ENCODE results near the gene FBLN7. TPM values are rescaled to one million over a fixed set of nuclear protein-coding genes. Genes with fewer than 3 reads are reported as not detected.
"Not testable (repeated sequence)": the region's sequence is repeated elsewhere in the genome, so short reads cannot be mapped to it uniquely, and the experiment has no call there.

Gene FBLN7
- total RNA-seq, 1 experiment from 2014 or later = not detected

- in situ Hi-C loops (cut with HindIII; ENCODE audit: low pct_unique_long_range_greater_than_20kb, low sequenced_read_pairs) = no loop called here
- DNase-seq (ENCODE audit: low read depth, low spot score) = no peak
Measured at GRCh38 chr2:112194028-112194427, 55.8 kb downstream of the FBLN7 start.

GRCh38 chr2:112194482-112194881, 56.3 kb downstream of the FBLN7 start:
- in situ Hi-C loops (cut with HindIII; ENCODE audit: low pct_unique_long_range_greater_than_20kb, low sequenced_read_pairs) = no loop called here
- no peak for DNase-seq (ENCODE audit: low read depth, low spot score)

GRCh38 chr2:112195167-112195766, 57.1 kb downstream of the FBLN7 start:
- no peak for DNase-seq (ENCODE audit: low read depth, low spot score)
- in situ Hi-C loops (cut with HindIII; ENCODE audit: low pct_unique_long_range_greater_than_20kb, low sequenced_read_pairs) = no loop called here

- DNase-seq (ENCODE audit: low read depth, low spot score) = no peak
- in situ Hi-C loops (cut with HindIII; ENCODE audit: low pct_unique_long_range_greater_than_20kb, low sequenced_read_pairs) = no loop called here
Measured at GRCh38 chr2:112195950-112196349, 57.8 kb downstream of the FBLN7 start.

GRCh38 chr2:112197868-112198267, 59.7 kb downstream of the FBLN7 start:
- DNase-seq (ENCODE audit: low read depth, low spot score) = no peak
- in situ Hi-C loops (cut with HindIII; ENCODE audit: low pct_unique_long_range_greater_than_20kb, low sequenced_read_pairs) = no loop called here

GRCh38 chr2:112198780-112199179, 60.6 kb downstream of the FBLN7 start:
- no peak for DNase-seq (ENCODE audit: low read depth, low spot score)
- in situ Hi-C loops (cut with HindIII; ENCODE audit: low pct_unique_long_range_greater_than_20kb, low sequenced_read_pairs) = no loop called here

GRCh38 chr2:112199188-112199587, 61.0 kb downstream of the FBLN7 start:
- DNase-seq (ENCODE audit: low read depth, low spot score) = no peak
- in situ Hi-C loops (cut with HindIII; ENCODE audit: low pct_unique_long_range_greater_than_20kb, low sequenced_read_pairs) = no loop called here

GRCh38 chr2:112201696-112202430, 63.7 kb downstream of the FBLN7 start:
- DNase-seq (ENCODE audit: low read depth, low spot score) = no peak
- in situ Hi-C loops (cut with HindIII; ENCODE audit: low pct_unique_long_range_greater_than_20kb, low sequenced_read_pairs) = no loop called here

GRCh38 chr2:112204411-112204810, 66.2 kb downstream of the FBLN7 start:
- in situ Hi-C loops (cut with HindIII; ENCODE audit: low pct_unique_long_range_greater_than_20kb, low sequenced_read_pairs) = no loop called here

GRCh38 chr2:112207905-112208304, 69.7 kb downstream of the FBLN7 start:
- DNase-seq (ENCODE audit: low read depth, low spot score); in situ Hi-C loops (cut with HindIII; ENCODE audit: low pct_unique_long_range_greater_than_20kb, low sequenced_read_pairs): not testable (repeated sequence)

More at GRCh38 chr2:112204411-112204810, 66.2 kb downstream of the FBLN7 start:
- DNase-seq (ENCODE audit: low read depth, low spot score) = peak; percentile 14

- in situ Hi-C loops (cut with HindIII; ENCODE audit: low pct_unique_long_range_greater_than_20kb, low sequenced_read_pairs) = no loop called here
- DNase-seq (ENCODE audit: low read depth, low spot score) = peak; percentile 63
Measured at GRCh38 chr2:112216167-112216566, 78.0 kb downstream of the FBLN7 start.

- in situ Hi-C loops (cut with HindIII; ENCODE audit: low pct_unique_long_range_greater_than_20kb, low sequenced_read_pairs) = no loop called here
Measured at GRCh38 chr2:112217854-112218253, 79.7 kb downstream of the FBLN7 start.

GRCh38 chr2:112220186-112220585, 82.0 kb downstream of the FBLN7 start:
- in situ Hi-C loops (cut with HindIII; ENCODE audit: low pct_unique_long_range_greater_than_20kb, low sequenced_read_pairs) = no loop called here
- no peak for DNase-seq (ENCODE audit: low read depth, low spot score)

More at GRCh38 chr2:112217854-112218253, 79.7 kb downstream of the FBLN7 start:
- no peak for DNase-seq (ENCODE audit: low read depth, low spot score)

- in situ Hi-C loops (cut with HindIII; ENCODE audit: low pct_unique_long_range_greater_than_20kb, low sequenced_read_pairs) = no loop called here
- no peak for DNase-seq (ENCODE audit: low read depth, low spot score)
Measured at GRCh38 chr2:112220831-112221230, 82.6 kb downstream of the FBLN7 start.

- in situ Hi-C loops (cut with HindIII; ENCODE audit: low pct_unique_long_range_greater_than_20kb, low sequenced_read_pairs) = no loop called here
Measured at GRCh38 chr2:112229348-112229747, 91.2 kb downstream of the FBLN7 start.

GRCh38 chr2:112230371-112230770, 92.2 kb downstream of the FBLN7 start:
- in situ Hi-C loops (cut with HindIII; ENCODE audit: low pct_unique_long_range_greater_than_20kb, low sequenced_read_pairs) = no loop called here
- DNase-seq (ENCODE audit: low read depth, low spot score) = no peak

More at GRCh38 chr2:112229348-112229747, 91.2 kb downstream of the FBLN7 start:
- peak; percentile 15 for DNase-seq (ENCODE audit: low read depth, low spot score)

Data from SK-MEL-5 (cell line).